ENCODE results near the gene IMPDH1. TPM values are rescaled to one million over a fixed set of nuclear protein-coding genes. Genes with fewer than 3 reads are reported as not detected.

The IMPDH1 gene
- total and polyA plus RNA-seq, 10 of the 15 experiments (the other 5 are each of a cell fraction or from before 2014, with no cell fraction given) = 0.50 to 61.3 (median 41.8) TPM

DNA sequence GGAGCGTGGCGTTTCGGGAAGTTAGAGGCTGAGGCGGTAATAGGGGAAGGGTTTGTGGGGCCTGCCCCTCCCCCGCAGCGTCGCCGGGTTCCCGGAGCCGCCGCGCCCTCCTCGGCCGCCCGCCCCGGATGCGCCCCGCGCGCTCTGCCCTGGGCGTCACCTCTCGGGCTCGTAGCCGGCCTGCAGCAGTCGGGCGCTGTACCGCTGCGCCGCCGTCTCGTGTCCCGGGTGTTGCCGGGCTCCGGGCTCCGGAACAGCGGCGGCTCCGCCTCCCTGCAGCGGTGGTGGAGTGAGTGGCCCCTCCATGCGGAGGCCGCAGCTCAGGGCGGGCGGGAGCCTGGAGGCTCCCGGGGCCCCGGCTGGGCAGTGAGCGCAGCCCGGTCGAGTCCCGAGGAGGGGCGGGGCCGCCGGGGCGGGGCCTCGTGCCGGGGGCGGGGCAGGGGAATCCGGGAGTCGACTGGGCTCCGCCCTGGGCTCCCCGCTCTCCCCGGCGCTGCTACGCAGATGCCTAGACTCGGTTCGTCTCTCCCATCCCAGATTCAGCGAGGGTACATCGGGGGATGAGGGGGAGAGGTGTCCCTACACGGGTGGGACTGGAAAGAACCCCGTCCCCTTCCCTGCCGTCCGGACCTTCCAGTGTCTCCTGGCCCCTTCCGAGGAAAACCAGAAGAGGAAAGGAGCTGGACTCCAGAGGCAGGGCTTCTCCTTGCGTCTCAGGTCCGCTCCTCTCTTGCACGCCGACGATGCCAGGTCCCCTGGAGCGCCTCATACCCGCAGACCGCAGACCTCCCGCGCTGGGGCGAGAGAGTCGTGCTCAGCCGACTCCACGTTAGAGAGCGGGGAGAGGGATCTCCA, at the start of gene IMPDH1 (continued):
- TF ChIP-seq, protein P1, sequence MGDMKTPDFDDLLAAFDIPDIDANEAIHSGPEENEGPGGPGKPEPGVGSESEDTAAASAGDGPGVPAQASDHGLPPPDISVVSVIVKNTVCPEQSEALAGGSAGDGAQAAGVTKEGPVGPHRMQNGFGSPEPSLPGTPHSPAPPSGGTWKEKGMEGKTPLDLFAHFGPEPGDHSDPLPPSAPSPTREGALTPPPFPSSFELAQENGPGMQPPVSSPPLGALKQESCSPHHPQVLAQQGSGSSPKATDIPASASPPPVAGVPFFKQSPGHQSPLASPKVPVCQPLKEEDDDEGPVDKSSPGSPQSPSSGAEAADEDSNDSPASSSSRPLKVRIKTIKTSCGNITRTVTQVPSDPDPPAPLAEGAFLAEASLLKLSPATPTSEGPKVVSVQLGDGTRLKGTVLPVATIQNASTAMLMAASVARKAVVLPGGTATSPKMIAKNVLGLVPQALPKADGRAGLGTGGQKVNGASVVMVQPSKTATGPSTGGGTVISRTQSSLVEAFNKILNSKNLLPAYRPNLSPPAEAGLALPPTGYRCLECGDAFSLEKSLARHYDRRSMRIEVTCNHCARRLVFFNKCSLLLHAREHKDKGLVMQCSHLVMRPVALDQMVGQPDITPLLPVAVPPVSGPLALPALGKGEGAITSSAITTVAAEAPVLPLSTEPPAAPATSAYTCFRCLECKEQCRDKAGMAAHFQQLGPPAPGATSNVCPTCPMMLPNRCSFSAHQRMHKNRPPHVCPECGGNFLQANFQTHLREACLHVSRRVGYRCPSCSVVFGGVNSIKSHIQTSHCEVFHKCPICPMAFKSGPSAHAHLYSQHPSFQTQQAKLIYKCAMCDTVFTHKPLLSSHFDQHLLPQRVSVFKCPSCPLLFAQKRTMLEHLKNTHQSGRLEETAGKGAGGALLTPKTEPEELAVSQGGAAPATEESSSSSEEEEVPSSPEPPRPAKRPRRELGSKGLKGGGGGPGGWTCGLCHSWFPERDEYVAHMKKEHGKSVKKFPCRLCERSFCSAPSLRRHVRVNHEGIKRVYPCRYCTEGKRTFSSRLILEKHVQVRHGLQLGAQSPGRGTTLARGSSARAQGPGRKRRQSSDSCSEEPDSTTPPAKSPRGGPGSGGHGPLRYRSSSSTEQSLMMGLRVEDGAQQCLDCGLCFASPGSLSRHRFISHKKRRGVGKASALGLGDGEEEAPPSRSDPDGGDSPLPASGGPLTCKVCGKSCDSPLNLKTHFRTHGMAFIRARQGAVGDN (IDR thresholded peaks at IDR 0.05) = peak; percentile 45; the same call in 1 of the 2 replicates
- TF ChIP-seq, protein P2, sequence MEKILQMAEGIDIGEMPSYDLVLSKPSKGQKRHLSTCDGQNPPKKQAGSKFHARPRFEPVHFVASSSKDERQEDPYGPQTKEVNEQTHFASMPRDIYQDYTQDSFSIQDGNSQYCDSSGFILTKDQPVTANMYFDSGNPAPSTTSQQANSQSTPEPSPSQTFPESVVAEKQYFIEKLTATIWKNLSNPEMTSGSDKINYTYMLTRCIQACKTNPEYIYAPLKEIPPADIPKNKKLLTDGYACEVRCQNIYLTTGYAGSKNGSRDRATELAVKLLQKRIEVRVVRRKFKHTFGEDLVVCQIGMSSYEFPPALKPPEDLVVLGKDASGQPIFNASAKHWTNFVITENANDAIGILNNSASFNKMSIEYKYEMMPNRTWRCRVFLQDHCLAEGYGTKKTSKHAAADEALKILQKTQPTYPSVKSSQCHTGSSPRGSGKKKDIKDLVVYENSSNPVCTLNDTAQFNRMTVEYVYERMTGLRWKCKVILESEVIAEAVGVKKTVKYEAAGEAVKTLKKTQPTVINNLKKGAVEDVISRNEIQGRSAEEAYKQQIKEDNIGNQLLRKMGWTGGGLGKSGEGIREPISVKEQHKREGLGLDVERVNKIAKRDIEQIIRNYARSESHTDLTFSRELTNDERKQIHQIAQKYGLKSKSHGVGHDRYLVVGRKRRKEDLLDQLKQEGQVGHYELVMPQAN (conservative IDR thresholded peaks at IDR 0.05) = no peak; the same call in 1 of the 2 replicates
- no peak for TF ChIP-seq ZZZ3 (IDR thresholded peaks at IDR 0.05; ENCODE audit: control insufficient read depth, insufficient read length, low read depth)
- peak; percentile 69 for TF ChIP-seq GATAD2B (conservative IDR thresholded peaks at IDR 0.05; ENCODE audit: low read depth)
- no peak for TF ChIP-seq HDAC2 (IDR thresholded peaks at IDR 0.05)
- TF ChIP-seq, protein P3, sequence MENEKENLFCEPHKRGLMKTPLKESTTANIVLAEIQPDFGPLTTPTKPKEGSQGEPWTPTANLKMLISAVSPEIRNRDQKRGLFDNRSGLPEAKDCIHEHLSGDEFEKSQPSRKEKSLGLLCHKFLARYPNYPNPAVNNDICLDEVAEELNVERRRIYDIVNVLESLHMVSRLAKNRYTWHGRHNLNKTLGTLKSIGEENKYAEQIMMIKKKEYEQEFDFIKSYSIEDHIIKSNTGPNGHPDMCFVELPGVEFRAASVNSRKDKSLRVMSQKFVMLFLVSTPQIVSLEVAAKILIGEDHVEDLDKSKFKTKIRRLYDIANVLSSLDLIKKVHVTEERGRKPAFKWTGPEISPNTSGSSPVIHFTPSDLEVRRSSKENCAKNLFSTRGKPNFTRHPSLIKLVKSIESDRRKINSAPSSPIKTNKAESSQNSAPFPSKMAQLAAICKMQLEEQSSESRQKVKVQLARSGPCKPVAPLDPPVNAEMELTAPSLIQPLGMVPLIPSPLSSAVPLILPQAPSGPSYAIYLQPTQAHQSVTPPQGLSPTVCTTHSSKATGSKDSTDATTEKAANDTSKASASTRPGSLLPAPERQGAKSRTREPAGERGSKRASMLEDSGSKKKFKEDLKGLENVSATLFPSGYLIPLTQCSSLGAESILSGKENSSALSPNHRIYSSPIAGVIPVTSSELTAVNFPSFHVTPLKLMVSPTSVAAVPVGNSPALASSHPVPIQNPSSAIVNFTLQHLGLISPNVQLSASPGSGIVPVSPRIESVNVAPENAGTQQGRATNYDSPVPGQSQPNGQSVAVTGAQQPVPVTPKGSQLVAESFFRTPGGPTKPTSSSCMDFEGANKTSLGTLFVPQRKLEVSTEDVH (IDR thresholded peaks at IDR 0.05; ENCODE audit: low read depth, partially characterized antibody) = no peak

Measured in GM12878 (cell line).